IPS DF 6.9 (cell line): Measurements from ENCODE around the gene OR1L8.

Experiments
- DNase-seq: peaks from one replicate; pipeline ENCODE4 v3.0.0-alpha.2; 2013; ENCODE audit warnings: low read depth, low spot score
- H3K27ac ChIP-seq: one replicate; pipeline ENCODE4 v1.5.1; 2013; ENCODE audit warnings: low read length, control low read depth
- H3K27me3 ChIP-seq: 2 replicates; pipeline ENCODE4 v1.6.1; 2013; ENCODE audit warnings: mild to moderate bottlenecking, low read length; ENCODE audit not compliant: control insufficient read depth, insufficient read depth
- H3K36me3 ChIP-seq: 2 replicates; pipeline ENCODE4 v1.6.1; 2013; ENCODE audit warnings: low read length; ENCODE audit not compliant: control insufficient read depth, insufficient read depth
- H3K4me1 ChIP-seq: 2 replicates; pipeline ENCODE4 v1.6.1; 2013; ENCODE audit warnings: low read length; ENCODE audit not compliant: control insufficient read depth, insufficient read depth
- H3K4me3 ChIP-seq: 2 replicates; pipeline ENCODE4 v1.5.1; 2013; ENCODE audit warnings: mild to moderate bottlenecking, low read length
- H3K9me3 ChIP-seq: 2 replicates; pipeline ENCODE4 v1.6.1; 2013; ENCODE audit warnings: low read length, inconsistent platforms; ENCODE audit not compliant: control insufficient read depth, insufficient read depth
- WGBS: extraction: QIAGEN DNeasy Blood & Tissue Kit; methylation state at CpG from one replicate; pipeline ENCODE4 v1.1.7; 2013; ENCODE audit warnings: mixed read lengths, missing lambda C conversion rate; ENCODE audit not compliant: insufficient read length, insufficient coverage; 5-methylcytosine and 5-hydroxymethylcytosine counted together

The OR1L8 gene

DNA sequence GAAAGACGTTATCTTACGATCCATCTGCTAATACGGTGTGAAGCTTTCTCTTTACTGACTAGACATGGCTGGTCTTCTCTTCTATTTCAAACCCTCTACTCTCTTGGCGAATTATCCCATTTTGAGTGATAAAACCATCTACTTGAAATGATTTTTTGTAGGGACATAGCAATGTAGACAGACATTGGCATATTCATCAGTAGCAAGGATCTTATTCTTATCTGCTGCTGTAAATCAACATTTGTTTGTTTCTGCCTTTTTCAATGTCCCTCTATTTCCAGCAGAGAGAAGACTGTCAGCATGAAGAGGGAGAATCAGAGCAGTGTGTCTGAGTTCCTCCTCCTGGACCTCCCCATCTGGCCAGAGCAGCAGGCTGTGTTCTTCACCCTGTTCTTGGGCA is 64.3 kb downstream of the OR1L8 start, which contains the start of gene OR1J4:
TSS of gene OR1J4 (plus strand) at position 301 of the 400 bp plus-strand sequence. CDS start at position 301, 0 bp downstream.
- Histone ChIP-seq H3K36me3 (no peaks in the 10 kb centered on the region), H3K27me3 (no peaks in the 10 kb centered on the region), H3K27ac (no peak within 1 kb of the TSS), H3K4me3 (no peak within 1 kb of the TSS), H3K9me3 (no peaks in the 10 kb centered on the region), H3K4me1 (no peaks in the 10 kb centered on the region)
- no peak for DNase-seq
- WGBS, result no CpG with 5 or more reads among the region's 4 CpGs

DNA sequence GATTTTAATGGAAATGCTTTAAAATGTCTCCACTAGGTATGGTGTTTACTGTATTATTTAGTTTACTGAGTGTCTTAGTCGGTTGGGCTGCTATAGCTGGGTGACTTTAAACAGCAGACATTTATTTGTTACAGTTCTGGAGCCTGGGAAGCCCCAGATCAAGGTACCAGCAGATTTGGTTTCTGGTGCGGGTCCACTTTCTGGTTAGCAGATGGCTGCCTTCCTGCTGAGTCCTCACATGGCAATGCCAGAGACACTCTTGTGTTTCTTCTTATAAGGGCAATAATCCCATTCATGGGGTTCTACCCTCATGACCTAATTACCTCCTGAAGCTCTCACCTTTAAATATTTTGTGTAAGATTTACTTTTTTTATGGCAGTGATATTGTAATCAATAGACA is 65.0 kb downstream of the OR1L8 start:
- Histone ChIP-seq H3K4me1 (no peaks in the 10 kb centered on the region), H3K4me3 (no peak overlapping the region), H3K27me3 (no peaks in the 10 kb centered on the region), H3K9me3 (no peaks in the 10 kb centered on the region; the same call in 1 of the 2 replicates), H3K27ac (no peak overlapping the region), H3K36me3 (no peaks in the 10 kb centered on the region)
- DNase-seq, result no peak
- WGBS, result no CpG with 5 or more reads among the region's 2 CpGs
